Measurements from ENCODE around the gene MRPL44.

DNA sequence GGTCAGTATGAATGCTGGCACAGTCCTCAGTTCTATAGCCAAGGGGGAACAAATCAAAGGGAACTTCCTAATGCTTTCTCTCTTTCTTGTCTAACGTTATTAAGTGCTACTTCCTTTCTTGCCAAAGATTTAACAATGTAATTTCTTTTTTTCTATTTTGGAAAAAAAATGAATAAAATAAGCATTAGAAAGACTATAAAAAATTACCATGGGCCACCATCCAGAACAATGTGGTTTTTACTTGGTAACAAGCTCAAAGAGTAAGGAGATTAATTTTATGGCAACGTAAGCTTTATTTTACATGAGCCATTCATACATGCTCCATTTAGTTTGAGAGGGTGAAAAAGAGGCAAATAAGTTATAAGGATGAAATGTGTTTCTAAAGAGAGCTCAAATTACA lies 41.7 kb downstream of the MRPL44 start:
- no peak for TF ChIP-seq CTCF (conservative IDR thresholded peaks at IDR 0.05 in 1 of 2, IDR thresholded peaks at IDR 0.05 in 1 of 2; ENCODE audit: low read depth in 1 of 2, low read length in 2 of 2)
- TF ChIP-seq EZH2 (IDR thresholded peaks at IDR 0.05; ENCODE audit: low read length, missing control alignments), result no peak
